HCT116 (cell line): ENCODE data around the gene C11orf58.

Experiments used
- EZH2 ChIP-seq: fragments of 200-600 bp; sonication (generic); IDR thresholded peaks from 2 replicates; pipeline ENCODE4 v1.6.1; 2017; ENCODE audit warnings: antibody characterized with exemption, mixed run types
- POLR2A ChIP-seq: IDR thresholded peaks from 2 replicates; pipeline ENCODE4 v1.7.0; 2011; ENCODE audit warnings: borderline replicate concordance; ENCODE audit not compliant: insufficient read depth, insufficient read length; ENCODE audit errors: extremely low read depth
- POLR2AphosphoS5 ChIP-seq: IDR thresholded peaks from 2 replicates; pipeline ENCODE4 v1.6.1; 2011; ENCODE audit warnings: mild to moderate bottlenecking, low read depth, low read length, moderate library complexity
- TF ChIP-seq, protein P1 (sequence below), 3 experiments: fragments of 200-600 bp in 1 of 3; sonication (generic) in 1 of 3; IDR thresholded peaks in 2 of 3; conservative IDR thresholded peaks in 1 of 3; 2 replicates each; pipeline ENCODE4 v1.5.1; 2012 to 2017; ENCODE audit warnings: low read depth in 2 of 3, low read length in 2 of 3, antibody characterized with exemption in 1 of 3, borderline replicate concordance in 1 of 3, control low read depth in 1 of 3, mild to moderate bottlenecking in 1 of 3, mixed read lengths in 1 of 3, mixed run types in 1 of 3, moderate library complexity in 1 of 3; ENCODE audit not compliant: insufficient read depth in 1 of 3

DNA sequence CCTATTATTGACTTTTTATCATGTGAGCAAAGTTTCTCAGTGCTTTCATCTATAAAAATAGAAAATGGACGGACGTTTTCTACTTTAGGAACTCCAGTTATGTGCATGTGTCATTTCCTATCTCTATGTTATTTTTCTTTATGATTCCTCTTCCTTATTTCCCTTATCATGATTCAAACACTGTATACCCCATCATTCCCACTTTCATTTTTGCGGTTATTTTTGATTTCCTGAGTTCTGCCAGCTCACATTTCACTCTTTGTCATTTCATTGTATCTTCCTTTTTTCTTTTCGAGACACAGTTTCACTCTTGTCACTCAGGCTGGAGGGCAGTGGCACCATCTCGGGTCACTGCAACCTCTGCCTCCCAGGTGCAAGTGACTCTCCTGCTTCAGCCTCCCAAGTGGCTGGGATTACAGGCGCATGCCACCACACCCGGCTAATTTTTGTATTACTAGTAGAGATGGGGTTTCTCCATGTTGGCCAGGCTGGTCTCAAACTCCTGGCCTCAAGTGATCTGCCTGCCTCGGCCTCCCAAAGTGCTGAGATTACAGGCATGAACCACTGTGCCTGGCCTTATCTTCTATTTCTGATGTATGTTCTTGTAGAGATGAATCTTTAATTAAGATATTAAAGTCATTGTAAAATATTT lies 21.5 kb downstream of the C11orf58 start:
- TF ChIP-seq, protein P1, sequence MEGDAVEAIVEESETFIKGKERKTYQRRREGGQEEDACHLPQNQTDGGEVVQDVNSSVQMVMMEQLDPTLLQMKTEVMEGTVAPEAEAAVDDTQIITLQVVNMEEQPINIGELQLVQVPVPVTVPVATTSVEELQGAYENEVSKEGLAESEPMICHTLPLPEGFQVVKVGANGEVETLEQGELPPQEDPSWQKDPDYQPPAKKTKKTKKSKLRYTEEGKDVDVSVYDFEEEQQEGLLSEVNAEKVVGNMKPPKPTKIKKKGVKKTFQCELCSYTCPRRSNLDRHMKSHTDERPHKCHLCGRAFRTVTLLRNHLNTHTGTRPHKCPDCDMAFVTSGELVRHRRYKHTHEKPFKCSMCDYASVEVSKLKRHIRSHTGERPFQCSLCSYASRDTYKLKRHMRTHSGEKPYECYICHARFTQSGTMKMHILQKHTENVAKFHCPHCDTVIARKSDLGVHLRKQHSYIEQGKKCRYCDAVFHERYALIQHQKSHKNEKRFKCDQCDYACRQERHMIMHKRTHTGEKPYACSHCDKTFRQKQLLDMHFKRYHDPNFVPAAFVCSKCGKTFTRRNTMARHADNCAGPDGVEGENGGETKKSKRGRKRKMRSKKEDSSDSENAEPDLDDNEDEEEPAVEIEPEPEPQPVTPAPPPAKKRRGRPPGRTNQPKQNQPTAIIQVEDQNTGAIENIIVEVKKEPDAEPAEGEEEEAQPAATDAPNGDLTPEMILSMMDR (IDR thresholded peaks at IDR 0.05 in 2 of 3, conservative IDR thresholded peaks at IDR 0.05 in 1 of 3; ENCODE audit: borderline replicate concordance in 1 of 3, insufficient read depth in 1 of 3, low read depth in 2 of 3, low read length in 2 of 3): no peak
- TF ChIP-seq POLR2A (no peak), EZH2 (no peak), POLR2AphosphoS5 (no peak)
